ENCODE results near the gene HPGD. TPM values are rescaled to one million over a fixed set of nuclear protein-coding genes. Genes with fewer than 3 reads are reported as not detected.

The HPGD gene
- total and polyA plus RNA-seq, 2 of the 4 experiments (the other 2 are of a cell fraction), result not detected

DNA sequence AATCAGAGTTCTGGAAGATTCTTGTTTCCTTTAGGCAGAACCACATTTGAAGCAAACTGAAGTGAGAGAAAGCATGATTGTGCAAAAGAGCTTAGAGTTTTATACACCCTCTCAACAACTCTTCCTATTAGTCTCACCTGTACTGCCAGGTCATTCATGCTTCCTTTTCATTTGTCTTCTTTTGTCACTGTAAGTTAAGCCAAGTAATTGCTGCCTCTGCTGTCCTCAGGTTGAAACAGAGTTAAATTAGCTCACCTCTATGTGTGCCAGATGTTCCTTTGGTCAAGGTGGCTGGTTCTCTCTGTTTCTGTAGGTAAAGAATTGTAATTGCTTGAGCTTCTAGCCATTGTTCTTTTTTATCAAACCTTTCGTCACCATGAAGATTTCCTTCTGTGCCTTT lies 41.1 kb upstream of the HPGD start:
- Histone ChIP-seq H3K14ac (replicated peaks; ENCODE audit: low read depth, low read length) (no peak overlapping the region), H2AK9ac (replicated peaks; ENCODE audit: low read depth, low read length, poor library complexity) (no peak overlapping the region), H2BK120ac (ENCODE audit: low read depth, low read length) (no peak overlapping the region), H3K36me3 (ENCODE audit: control insufficient read depth, insufficient read depth, low read length) (no peaks in the 10 kb centered on the region), H2AFZ (replicated peaks; ENCODE audit: low read length, poor library complexity) (no peak overlapping the region), H3K23ac (ENCODE audit: low read depth, low read length) (no peak overlapping the region), H3K27me3 (ENCODE audit: control insufficient read depth, insufficient read depth, low read length) (no peaks in the 10 kb centered on the region), H4K8ac (ENCODE audit: low read depth in 2 of 2, low read length in 2 of 2) (no peak overlapping the region), H3K9me1 (ENCODE audit: insufficient read depth, low read length) (no peaks in the 10 kb centered on the region), H3K4me2 (ENCODE audit: low read depth, low read length) (no peak overlapping the region), H2BK15ac (ENCODE audit: low read depth, low read length) (no peak overlapping the region), H3K27ac (ENCODE audit: insufficient read depth, low read length) (no peak overlapping the region), H4K5ac (ENCODE audit: low read depth, low read length) (no peak overlapping the region), H2BK20ac (ENCODE audit: low read depth, low read length) (no peak overlapping the region), H3K9ac (ENCODE audit: low read depth, low read length) (no peak overlapping the region), H3K9me3 (ENCODE audit: control insufficient read depth, insufficient read depth, low read length) (peaks cover 1% of the 10 kb centered on the region; the same call in 1 of the 2 replicates), H3K4me3 (ENCODE audit: insufficient read depth, low read depth, low read length) (no peak overlapping the region), H2AK5ac (ENCODE audit: low read depth, low read length) (no peak overlapping the region), H2BK5ac (ENCODE audit: low read depth, low read length, poor library complexity, severe bottlenecking) (no peak overlapping the region), H3K56ac (ENCODE audit: extremely low read depth, insufficient read depth, low read length) (no peak overlapping the region), H3K4ac (ENCODE audit: low read depth, low read length) (no peak overlapping the region), H3K4me1 (ENCODE audit: control insufficient read depth, insufficient read depth, low read length) (no peaks in the 10 kb centered on the region), H4K20me1 (ENCODE audit: insufficient read depth, low read length) (no peaks in the 10 kb centered on the region), H4K91ac (ENCODE audit: insufficient read depth, low read depth, low read length) (no peak overlapping the region), H3K79me1 (ENCODE audit: low read depth in 1 of 2, low read length in 2 of 2) (no peaks in the 10 kb centered on the region), H3K18ac (ENCODE audit: low read depth, low read length) (no peak overlapping the region)
- dilution Hi-C loops (cut with HindIII; ENCODE audit: low sequenced_read_pairs, unreplicated experiment), result no loop called here
- ChIA-PET POLR2A (ENCODE audit: unreplicated experiment) (no interaction called here), CTCF (no interaction called here)
- ATAC-seq (ENCODE audit: low read depth), result no peak
- in situ Hi-C loops (cut with MboI; ENCODE audit: low sequenced_read_pairs), result no loop called here
- intact Hi-C loops (cut with micrococcal nuclease), result no loop called here
- no peak for DNase-seq
- WGBS, 2 experiments (ENCODE audit: extremely low coverage in 2 of 2, insufficient read length in 1 of 2), result no CpG with 5 or more reads among the region's 1 CpG
- no TSS peak for BruUV-seq (replicated peaks)
- TF ChIP-seq RAD21 (IDR thresholded peaks at IDR 0.05; ENCODE audit: low read length), result no peak
- TF ChIP-seq CEBPB (IDR thresholded peaks at IDR 0.05; ENCODE audit: low read depth, low read length), result no peak
- no peak for TF ChIP-seq ELK1 (IDR thresholded peaks at IDR 0.05; ENCODE audit: borderline replicate concordance, low read depth, low read length)
